DMS79 treated with DMSO at 0.1 percent for 48 hours (cell line): ENCODE data around the gene B3GNT8.
"Not testable (repeated sequence)": the region's sequence is repeated elsewhere in the genome, so short reads cannot be mapped to it uniquely, and the experiment has no call there.

ENCODE experiments used
- DNase-seq: peaks from one replicate; lab custom pipeline; 2025; lab: John Stamatoyannopoulos, UW

B3GNT8 gene

DNA sequence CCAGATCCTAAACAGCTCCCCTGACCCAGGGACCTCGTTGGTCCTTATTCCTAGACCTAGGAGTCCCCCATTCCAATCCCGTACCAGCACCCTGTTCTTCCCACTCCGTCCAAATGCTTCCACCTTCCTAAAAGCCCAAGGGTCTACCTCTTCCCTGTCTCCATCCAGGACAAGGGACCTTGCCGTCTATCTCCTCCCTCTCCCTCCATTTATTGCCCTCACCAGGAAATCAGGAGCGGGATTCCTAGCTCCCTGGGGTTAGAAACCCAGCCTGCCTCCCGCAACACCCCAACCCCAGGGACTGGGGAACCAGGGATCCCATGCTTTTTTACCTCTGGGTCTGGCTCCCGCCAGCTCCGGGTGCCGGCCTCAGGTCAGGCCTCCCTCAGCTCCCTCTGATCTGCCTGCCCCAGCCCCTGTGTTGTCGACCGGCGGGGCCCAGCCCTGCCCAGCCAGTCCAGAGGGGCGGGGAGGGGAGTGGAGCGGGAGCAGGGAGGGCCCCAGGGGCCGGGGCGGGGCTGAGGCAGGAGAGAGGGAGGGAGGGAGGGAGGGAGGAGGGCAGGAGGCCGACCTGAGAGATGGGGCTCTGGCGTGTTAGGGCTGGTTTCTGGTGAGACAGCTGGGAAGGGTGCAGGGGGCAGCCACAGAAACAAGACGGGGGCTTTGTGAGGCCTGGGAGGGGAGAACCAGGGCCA is at the start of gene B3GNT8:
TSS of gene B3GNT8 (minus strand) at position 423 of the 695 bp plus-strand sequence. CDS start 596 bp downstream, outside the sequence.
- peak; percentile 78 for DNase-seq

DNA sequence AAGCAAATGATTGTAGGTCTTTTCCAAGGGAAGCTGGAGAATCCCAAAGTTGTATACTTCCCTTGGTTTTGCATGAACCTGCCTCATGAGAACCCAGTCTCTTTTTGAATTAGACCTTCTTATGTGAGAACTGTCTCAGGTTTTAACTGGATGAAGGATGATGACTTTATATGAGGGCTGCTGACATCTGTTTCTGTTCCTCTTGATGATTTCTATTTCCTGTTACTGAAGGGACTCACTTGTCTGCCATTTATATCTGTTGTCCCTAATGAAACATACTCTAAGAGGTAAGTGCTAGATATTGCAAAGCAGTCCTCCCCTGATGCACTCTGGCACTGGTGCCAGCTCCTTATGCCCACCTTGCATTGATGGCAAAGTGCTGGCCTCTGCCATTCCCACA is 49.4 kb upstream of the B3GNT8 start:
- DNase-seq = no peak

DNA sequence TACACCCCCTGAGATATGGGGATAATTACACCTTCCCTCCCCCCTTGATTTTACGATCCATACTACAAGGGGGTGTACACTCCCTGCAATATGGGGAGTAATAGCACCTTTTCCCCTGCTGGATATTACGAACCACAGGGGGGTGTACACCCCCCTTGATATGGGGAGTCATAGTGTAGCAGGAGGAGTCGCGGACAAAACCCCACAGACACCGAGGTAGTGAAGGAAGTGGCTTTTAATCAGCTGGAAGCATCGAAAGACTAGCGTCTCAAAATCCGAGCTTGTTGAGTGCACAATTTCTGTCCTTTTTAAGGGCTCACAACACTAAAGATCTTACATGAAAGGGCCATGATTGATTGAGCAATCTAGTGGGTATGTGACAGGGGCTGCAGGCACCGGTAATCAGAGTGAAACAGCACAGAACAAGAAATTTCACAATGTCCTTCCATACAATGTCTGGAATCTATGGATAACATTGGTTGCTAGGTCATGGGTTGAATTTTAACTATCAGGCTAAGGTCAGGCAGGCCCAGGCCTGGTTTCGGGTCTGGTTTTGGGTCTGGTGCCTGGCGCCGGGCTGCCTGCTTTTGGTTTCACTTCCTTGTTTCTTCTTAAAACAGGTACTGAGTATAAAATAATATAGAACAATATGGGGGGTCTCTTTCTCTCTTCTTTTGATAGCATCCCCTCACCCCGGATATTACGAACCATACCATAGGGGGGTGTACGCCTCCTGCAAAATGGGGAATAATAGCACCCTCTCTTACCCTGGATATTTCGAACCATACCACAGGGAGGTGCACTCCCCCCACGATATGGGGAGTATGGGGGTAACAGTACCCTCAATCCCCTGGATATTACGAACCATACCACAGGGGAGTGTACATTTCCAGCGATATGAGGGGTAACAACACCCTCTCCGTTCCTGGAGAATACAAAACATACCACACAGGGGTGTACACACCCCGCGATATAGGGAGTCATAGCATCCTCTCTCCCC is 36.4 kb upstream of the B3GNT8 start:
- not testable (repeated sequence) for DNase-seq

DNA sequence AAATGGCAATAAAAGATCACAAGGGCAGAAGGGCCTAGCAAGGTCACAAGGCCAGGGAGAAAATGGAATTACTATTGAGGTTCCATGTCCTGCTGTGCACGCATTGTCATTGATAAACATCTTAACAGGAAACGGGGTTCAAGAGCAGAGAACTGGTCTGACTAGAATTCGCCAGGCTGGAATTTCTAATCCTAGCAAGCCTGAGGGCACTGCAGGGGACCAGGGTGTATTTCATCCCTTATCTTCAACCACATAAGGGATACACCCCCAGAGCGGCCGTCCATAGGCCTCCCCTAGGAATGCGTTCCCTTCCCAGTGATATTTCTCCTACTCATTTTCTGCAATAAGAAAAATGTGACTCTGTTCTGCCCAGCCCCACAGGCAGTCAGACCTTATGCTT is 35.3 kb upstream of the B3GNT8 start:
- no peak for DNase-seq

DNA sequence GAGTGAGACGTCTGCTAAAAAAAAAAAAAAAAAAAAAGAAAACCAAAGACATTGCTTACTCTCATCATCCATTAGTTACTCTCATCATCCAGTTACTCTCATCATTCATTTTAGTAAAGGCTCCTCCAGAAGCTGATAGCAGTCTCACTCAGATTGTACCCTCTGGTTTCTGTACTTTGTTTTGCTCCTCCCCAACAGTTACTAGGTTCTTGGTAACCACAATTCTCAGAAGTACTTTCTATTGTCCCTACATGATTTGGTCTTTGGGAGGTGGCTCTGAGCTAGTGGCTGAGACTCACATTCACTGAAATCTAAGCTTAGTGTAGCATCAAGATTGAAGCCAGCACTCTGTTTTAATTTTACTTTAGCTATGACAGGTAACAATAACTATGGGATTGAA is 30.1 kb upstream of the B3GNT8 start:
- no peak for DNase-seq

- no peak for DNase-seq
These were observed 29.3 kb upstream of the B3GNT8 start for GRCh38 chr19:41456342-41456918.

DNA sequence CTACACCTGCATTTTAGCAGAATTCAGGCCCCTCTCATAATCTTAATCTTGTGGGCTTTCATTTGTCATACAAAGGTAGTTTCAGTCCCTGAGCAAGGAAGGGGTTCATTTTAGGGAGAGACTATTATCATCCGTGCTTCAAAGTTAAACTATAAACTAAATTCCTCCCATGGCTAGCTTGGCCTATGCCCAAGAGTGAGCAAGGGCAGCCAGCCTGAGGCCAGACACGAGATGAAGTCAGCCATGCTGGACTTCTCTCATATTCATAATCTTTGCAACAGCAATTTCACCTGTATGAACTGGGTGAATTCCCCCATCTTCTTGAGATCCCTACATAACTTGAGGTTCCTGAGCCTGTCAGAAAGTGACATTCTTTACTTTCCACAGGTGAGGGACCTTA is 28.8 kb upstream of the B3GNT8 start:
- DNase-seq = no peak

DNA sequence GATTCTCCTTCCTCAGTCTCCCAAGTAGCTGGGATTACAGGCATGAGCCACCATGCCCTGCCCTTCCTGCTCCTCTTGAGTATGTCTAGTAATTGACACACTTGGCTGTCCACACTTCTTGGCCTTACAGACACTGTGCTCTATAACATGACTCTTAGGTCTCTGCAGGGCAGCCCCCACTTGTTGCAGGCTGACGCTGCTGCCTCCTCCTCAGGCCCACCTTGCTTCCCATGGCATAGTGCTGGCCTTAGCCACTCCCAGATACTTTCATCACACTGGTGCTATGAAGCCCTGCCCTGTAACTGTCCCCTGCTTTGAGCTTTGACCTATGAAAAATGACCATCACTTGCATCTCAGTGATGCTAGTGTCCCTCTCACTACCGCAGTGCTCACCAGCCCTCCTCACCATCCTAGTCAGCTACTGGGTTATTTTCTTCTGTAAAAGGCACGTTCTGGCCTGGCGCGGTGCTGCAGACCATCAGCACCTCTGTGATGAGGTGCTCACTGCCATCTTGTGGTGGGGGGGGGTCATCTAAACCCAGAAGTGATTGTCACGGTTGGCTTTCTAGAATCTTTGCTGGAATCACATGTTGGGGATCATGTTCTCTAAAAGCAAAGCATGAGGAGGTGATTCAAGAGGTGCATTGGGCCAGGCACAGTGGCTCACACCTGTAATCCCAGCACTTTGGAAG is 25.6 kb upstream of the B3GNT8 start:
- no peak for DNase-seq

DNA sequence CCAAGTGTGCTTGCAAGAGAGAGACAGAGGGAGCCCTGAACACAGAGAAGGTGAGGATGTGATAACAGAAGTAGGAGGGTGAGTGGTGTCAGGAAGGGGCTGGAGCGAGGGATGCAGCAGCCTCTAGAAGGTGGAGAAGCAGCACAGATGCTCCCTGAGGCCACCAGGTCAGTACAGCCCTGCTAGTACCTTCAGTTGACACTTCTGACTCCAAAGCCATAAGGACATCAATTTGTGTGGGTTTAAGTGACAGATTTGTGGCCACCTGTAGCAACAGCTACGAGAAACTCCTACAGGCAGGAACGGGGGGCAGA is 22.6 kb upstream of the B3GNT8 start:
- DNase-seq = no peak

DNA sequence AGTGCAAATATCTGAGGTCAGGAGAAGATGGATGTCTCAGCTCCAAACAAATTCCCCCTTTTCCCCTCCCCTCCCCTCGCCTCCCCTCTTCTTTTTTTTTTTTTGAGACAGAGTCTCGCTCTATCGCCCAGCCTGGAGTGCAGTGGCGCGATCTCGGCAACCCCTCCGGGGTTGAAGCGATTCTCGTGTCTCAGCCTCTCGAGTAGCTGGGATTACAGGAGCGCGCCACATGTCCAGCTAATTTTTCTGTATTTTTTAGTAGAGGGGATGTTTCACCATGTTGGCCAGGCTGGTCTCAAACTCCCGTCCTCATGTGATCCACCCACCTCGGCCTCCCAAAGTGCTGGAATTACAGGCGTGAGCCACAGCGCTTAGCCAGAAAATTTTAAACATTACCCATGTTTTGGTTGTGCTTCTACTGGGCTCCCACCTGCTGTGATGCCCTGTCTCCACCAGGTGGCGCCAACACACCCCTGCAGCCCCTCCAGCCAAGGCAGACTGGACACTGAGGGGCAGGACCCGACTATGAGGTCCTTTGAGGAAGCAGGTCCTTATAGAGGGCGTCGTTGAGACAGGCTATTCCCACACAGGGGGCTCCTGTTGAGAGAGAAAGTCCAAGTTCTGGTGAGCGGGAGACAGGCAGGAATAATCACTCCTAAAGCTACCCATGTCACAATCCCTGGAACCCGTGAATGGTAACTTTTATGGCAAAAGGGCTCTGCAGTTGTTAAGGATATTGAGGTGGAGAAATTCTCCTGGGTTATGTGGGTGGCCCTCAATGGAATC is 22.1 kb upstream of the B3GNT8 start:
- peak; percentile 50 for DNase-seq

- DNase-seq = no peak
These were observed 20.7 kb upstream of the B3GNT8 start for GRCh38 chr19:41447732-41448332.

DNA sequence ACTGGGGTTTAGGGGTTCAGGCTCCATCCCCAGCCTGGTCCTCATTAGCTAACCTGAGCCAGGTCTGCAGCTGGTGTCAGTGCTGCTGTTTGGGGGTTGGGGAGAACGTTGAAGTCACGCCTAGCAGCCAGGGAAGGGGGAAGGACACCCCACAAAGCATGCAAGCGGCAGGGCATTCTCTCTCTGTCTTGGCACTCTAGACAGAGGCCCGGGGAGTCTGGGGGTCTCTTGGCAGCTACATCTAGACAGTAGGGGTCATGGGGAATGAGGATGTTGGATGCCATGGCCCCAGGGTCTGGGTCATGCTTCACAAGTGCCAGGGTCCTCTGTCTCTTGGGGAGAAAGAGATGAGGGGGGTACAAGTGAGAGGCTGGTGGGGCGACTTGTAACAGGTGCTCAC is 18.4 kb upstream of the B3GNT8 start:
- DNase-seq = no peak

- DNase-seq = no peak
These were observed 16.8 kb upstream of the B3GNT8 start for GRCh38 chr19:41443813-41444455.

GRCh38 chr19:41442473-41443355 is 15.5 kb upstream of the B3GNT8 start, which contains the start of gene ERICH4:
Gene ERICH4, plus strand, starts transcription at chr19:41443156. Its CDS starts 14 bp downstream, at chr19:41443170.
- DNase-seq = no peak

DNA sequence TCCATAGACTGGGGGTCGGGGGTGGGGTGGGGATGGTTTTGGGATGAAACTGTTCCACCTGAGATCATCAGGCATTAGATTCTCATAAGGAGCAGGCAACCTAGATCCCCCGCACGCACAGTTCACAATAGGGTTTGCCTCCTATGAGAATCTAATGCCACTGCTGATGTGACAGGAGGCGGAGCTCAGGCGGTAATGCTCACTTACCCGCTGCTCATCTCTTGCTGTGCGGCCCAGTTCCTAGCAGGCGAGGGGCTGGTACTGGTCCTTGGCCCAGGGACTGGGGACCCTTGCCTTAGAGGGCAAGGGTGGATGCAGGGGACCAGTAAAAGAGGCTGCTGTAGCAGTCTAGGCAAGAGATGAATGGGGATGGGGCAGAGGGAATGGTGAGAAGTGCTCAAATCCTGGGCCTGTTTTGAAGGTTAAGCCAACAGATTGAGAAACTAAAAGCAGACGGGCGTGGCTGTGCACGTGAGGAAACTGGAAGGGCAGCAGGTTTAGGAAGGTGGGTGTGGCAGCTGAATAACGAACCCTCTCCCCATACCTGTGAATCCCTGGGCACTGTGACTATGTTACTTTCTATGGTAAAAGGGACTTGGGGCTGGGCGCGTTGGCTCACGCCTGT is 14.3 kb upstream of the B3GNT8 start:
- no peak for DNase-seq

- DNase-seq = peak; percentile 98
These were observed 12.5 kb upstream of the B3GNT8 start, which contains the start of gene DMAC2 for GRCh38 chr19:41439441-41440222. Gene DMAC2, minus strand, starts transcription at chr19:41439912. Its CDS starts 13 bp downstream, at chr19:41439899.

DNA sequence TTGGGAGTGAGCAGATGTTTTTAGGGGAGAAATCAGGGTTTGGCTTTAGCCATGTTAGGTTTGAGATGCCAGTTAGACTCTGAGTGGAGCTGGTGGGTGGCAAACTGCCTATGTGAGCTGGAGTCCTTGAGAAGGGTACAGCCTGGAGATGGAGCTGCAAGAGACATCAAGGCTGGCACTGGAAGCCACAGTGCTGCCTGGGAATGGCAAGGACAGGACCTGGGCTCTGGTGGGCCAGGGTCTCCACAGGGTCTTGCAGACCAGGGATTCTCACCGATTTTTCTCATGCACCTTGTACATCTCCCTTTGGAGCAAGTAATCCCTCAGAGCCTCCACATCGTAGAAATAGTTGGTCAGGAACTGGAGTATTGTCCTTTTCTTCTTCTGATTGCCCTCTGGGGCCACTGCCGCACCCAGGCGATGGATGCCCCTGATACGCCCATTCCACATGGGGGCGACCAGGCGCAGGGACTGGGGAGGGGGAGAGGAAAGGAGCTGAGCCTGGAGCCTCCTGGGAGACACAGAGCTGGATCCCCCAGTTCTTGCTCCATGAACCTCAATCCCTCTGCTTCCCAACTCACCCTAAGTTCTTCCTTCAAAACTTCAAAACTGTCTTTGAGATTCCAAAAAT is 10.9 kb upstream of the B3GNT8 start:
- DNase-seq = no peak

DNA sequence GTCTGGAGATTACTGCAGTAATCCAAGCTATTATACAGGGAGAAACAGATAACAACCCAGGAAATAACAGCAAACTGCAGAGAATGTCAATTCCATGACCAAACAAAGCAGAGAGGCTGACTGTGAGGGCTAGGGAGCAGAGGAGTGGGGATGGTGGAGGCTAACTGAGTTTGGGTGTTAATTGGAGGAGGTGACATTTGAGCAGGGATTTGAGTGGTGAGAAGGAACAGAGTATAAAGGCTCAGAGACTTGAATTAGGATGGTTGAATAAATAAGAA is 9.4 kb upstream of the B3GNT8 start:
- DNase-seq = no peak
